Ureter (tissue), 1 donor: ENCODE measurements around the gene ZBED4. TPM values are rescaled to one million over a fixed set of nuclear protein-coding genes. Genes with fewer than 3 reads are reported as not detected.
"Not testable (repeated sequence)": the region's sequence is repeated elsewhere in the genome, so short reads cannot be mapped to it uniquely, and the experiment has no call there.

Source experiments
- DNase-seq: peaks from one replicate; pipeline ENCODE4 v3.0.0-alpha.2; 2020; ENCODE audit warnings: low spot score
- total RNA-seq: library from RNA; stranded (reverse); gene quantifications from one replicate; pipeline ENCODE4 v1.2.4, GENCODE V29; 2023
- donor health status: DM: yes; HTN: yes; CAD: no.

The ZBED4 gene
- total RNA-seq, 1 donor from 2014 or later, result 13.6 TPM

DNA sequence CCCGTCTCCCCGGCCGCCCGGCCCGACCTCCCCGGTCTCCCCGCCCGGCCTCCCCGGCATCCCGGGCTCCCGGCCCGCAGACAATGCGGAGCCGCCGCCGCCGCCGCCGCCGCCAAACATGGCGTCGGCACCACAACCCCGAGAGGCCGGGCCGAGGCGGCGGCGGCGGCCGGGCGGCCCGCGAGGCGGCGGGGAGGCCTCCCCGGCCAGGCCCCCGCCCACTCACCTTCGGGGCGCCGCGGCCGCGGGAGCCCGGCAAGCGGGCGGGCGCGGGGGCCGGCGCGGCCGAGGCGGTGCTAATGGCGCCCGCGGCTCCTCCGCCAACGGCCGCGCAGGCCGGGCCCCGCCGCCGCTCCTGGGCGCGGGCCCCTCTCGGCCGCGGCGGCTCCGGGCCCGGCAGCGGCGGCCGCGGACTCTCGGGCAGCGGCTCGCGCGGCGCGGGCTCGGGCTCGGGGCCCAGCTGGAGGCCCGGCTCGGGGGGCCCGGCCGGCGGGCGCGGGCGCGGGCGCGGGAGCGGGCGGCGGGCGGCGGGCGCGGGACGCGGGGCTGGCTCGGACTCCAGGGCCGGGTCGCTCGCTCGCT lies 26.3 kb upstream of the ZBED4 start:
- no peak for DNase-seq

GRCh38 chr22:49827853-49828598 lies 25.6 kb upstream of the ZBED4 start, which contains the start of gene BRD1:
TSS of gene BRD1 (minus strand) at chr22:49827873. CDS start at chr22:49824317, 3,556 bp downstream.
- no peak for DNase-seq

GRCh38 chr22:49828599-49828965 lies 25.1 kb upstream of the ZBED4 start:
- DNase-seq, result no peak

- no peak for DNase-seq
These were observed 24.4 kb upstream of the ZBED4 start for GRCh38 chr22:49829044-49829853.

DNA sequence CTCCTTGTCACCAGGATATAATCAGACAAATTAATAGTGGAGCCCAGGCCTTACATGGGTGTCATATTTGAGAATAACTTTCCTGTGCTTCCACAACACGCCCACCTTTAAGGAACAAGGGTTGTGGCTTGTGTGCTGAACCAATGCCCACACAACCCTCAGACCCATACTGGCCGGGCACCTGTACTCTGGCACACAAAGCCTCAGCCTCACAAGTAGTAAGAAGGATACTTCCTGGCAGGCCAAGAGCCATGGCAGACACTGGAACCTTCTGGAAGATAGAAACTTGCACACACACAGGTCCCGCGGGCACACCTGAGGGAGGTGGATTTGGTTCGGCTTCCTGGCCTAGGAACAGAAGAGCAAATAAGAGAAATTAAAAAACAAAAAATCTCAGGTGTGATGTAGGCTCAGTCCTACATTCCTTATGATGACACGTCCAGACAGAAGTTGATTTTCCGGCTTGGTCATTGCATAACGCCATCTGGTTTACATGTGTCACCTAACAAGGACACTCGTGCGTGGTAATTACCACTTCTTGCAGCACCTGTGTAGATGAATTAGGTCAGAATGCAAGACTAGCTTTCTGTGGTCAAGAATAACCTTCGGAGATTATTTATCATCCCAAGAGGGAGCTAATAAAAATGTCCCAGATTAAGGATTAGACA lies 20.2 kb upstream of the ZBED4 start:
- DNase-seq, result no peak

DNA sequence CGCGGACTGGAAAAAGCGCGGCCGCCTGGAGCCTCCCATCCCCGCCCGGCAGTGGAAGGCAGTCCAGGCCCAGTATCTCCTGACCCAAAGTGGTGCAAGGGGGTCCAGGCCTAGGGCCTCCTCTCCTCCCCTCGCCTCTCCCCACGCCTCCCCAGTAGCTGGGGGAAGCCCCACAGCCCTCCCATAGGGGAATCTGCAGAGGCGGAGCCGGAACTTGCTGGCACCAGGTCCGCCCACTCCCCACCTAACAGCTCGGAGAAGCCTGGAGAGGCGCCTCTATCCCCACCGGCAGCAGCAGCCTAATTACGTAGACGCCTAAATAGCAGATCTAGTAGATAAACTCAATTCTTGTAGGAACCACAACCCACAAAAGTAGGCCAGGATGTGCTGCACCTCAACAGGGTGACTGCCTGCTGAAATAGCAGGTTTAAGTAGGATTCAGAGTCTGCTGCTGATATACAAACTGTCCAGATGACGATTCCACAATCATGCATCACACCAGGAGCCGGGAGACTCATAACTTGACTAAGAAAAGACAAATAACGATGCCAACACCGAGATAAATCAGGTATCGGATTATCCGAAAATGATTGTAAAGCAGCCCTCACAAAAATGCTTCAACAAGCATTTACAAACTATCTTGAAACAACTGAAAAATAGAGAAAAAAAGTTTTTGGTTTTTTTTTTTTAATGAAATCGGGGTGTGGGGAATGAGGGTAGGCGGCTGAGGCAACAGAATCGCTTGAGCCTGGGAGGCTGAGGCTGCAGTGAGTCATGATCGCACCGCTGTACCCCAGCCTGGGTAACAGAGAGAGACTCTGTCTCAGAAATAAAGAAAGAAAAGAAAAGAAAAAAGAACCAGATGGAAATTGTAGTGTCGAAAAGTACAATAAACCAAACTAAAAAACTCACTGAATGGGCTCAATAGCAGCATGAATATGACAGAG lies 14.6 kb upstream of the ZBED4 start:
- no peak for DNase-seq

- DNase-seq, result no peak
These were observed 8.4 kb upstream of the ZBED4 start for GRCh38 chr22:49845241-49845640.

DNA sequence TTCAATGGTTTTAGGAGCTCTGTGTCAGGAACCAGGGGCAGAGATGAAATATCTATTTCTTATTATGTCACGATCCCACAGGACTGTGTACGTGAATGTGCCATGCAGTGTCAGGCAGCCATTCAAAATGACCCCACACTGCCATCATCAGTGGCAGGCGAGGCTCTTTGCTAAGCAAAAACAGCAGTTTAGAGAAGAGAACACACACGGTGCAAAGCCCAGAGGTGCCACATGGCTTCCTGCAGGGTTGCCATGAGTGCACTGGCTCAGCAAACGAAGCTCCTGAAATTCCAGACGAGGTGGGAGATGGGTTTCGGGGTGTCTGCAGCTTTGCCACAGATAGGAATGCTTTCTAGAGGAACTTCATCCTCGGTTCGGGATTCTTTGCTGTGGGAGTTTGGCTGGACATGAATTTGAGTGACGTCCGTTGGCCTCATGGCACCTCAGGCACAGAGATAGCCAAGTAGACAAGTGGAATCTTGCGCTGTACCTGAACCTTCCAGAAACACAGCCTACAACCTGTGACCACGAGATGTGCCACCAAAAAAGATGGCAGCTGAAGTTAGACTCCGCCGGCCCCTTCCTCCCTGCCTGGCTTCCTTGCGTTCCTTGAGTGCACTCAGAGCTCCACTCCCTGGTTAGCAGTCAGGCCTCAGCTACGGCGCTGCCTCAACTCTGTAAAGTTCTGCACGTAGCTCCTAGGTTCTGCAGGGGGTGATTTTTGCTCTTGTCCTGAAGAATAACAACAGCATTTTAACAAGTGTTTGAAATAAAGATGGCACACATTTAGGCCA lies 7.8 kb upstream of the ZBED4 start:
- DNase-seq, result no peak

DNA sequence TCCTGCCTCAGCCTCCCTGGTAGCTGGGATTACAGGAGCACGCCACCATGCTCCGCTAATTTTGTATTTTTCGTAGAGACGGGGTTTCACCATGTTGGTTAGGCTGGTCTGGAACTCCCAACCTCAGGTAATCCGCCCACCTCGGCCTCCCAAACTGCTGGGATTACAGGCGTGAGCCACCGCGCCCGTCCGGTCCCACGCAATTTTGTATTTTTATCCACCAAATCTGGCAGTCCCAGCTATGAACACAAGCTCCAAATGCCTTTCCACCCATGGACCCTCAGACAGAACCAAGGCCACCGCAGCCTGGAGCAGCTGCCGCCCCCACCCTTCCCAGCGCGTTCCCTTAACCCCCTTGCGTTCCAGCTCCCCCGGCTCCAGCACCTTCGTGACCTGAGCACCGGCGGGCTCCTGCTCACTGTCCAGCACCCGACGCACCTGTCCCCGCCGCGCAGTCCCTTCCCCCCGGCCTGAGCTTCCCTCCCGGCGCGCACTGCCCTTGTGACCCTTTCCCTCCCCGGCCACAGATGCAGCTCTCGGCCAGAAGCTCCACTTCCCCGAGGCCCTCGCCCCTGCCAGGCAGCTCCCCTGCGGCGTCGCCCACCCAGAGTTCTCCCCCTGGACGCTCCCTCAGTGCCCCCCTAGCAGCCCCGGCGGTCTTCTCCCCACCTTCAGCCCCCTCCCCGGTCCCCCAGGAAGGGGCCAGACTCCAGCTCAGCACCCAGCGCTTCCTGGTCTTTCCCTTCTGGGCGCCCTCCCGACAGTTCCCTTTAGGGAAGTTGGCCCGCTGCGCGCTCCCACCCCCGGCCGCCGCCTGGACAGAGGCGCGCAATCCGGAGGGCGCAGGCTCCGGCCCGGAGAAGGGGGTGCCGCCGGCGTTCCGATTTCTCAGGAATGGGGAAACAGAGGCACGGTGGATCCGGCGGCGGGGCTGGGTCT lies 5.6 kb upstream of the ZBED4 start:
- no peak for DNase-seq

DNA sequence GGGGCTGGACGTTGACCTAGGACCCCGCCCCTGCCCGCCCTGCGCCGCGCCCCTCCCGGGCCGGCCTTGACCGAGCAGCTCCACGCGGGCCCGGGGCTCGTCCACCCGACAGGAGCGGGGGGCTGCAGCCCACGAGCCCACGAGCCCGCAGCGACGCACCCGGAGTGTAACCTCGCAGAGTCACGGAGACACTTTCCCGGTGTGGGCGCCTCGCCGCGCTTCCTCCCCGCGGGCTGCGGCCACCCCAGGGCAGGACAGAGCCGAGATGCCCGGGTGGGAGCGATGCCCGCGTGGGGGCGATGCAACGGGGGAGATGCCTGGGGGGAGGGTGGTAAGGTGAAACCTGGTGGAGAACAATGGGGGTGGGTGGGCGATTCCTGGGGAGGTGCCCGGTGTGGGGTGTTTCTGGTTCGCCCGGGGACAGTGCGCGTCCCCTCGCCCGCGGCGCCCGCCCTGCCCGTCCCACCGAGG lies 4.9 kb upstream of the ZBED4 start:
- no peak for DNase-seq

- DNase-seq, result no peak
These were observed 4.3 kb upstream of the ZBED4 start for GRCh38 chr22:49849161-49850020.

DNA sequence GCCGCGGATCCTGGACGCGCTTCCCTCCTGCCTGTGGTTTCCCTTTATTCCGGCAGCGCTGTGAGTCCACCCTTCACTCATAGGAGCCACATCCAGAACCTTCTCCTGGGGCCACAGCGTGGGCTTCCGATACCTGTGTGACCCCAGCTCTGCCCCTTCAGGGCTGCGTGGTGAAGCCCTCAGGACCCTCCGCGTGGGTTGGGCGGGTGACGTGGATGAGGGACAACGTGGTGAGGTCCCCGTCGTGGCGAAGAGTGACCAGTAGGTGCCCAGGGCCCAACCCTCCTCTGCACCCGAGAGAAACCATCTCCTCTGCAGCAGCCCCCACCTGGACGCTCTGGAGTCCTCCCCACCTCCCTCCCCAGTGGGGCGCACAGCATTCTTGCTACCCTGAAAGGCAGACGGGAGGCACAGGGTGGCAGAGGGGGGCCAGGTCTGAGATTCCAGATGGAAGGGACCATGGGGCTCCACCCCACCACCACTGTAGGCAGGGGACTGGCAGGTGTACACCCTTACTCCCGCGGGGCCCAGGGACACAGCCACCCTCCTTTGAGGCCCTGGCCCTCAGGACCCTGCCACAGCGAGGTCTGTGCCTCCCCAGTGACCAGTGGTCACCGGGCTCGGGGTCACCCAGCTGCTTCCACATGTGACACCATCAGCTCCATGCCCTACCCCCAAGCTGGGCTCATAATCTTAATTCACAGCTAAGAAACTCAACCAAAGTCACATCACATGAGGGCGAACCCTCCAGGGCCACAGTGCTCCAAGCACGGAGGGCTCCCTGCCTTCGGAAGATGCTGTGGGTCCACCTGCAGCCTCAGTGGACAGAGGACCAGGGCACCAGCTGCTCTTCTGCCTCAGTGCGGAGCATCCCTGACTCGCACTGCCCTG lies 3.4 kb upstream of the ZBED4 start:
- DNase-seq, result no peak

DNA sequence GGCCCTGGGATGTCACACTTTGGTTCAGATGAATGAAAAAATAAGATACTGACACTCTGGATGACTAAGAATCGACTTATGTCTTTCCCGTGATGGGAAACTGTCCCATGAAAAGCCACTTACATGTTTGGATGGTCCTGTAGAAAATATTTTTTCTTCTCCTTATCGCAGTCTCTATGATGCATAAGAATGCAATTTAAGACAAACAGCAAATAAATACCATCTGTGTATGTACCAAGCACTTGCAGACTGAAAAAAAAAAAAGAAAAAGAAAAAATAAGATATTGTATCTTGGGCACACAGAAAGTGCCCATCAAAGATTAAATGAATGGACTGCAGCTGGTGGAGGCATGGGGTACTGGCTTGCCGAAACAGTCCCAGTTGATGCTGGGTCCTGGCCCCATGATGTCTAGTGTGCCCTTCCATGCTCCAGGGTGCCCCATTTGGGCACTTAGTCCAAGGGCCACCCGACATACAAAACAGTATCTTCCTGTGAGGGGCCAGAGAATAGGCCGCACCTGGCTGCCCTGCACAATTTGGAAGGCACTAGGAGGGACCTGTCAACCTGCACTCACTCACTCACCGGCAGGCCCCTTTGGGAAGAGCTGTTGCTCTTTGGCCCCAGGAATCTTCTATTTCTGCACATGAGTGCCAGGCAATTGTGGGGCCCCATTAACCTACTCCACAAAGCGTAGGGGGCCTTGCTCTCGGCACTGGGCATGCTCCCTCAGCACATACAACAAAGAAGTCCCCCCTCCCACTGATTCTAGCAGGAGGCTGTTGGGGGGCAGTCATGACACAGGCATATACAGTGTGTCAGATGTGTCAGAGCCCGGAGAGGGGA lies 2.5 kb upstream of the ZBED4 start:
- DNase-seq, result no peak

DNA sequence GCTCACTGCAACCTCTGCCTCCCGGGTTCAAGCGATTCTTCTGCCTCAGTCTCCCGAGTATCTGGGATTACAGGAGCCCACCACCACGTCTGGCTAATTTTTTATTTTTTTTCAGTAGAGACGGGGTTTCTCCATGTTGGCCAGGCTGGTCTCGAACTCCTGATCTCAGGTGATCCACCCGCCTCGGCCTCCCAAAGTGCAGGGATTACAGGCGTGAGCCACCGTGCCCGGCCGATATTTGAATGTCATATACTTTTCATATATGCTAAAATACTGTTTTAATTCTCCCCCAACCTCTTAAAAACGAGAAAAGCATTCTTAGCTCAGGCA lies 1.1 kb upstream of the ZBED4 start:
- DNase-seq, result not testable (repeated sequence)

- no peak for DNase-seq
These were observed 562 bp downstream of the ZBED4 start for GRCh38 chr22:49853981-49854831.
